Liver (tissue), 3 donors: ENCODE data around the gene SHROOM2.

ENCODE experiments used
- RAD21 ChIP-seq, 2 donors: IDR thresholded peaks; 2 replicates each; pipeline ENCODE4 v1.6.1; 2016; ENCODE audit warnings: antibody characterized with exemption in 2 of 2, mild to moderate bottlenecking in 2 of 2
- TF ChIP-seq, protein P1 (sequence below): fragments of 150-350 bp; IDR thresholded peaks from 2 replicates; pipeline ENCODE4 v1.5.1; 2017; ENCODE audit warnings: improper control_type of control experiment, low read depth, low read length; ENCODE audit not compliant: missing input control
- TF ChIP-seq, protein P2 (sequence below): IDR thresholded peaks from 2 replicates; pipeline ENCODE4 v1.6.1; 2016; ENCODE audit warnings: antibody characterized with exemption, mild to moderate bottlenecking
- donor health status: healthy.
- donor health status: healthy.

GRCh38 chrX:9864011-9864410 lies 77.8 kb downstream of the SHROOM2 start:
- TF ChIP-seq, protein P1, sequence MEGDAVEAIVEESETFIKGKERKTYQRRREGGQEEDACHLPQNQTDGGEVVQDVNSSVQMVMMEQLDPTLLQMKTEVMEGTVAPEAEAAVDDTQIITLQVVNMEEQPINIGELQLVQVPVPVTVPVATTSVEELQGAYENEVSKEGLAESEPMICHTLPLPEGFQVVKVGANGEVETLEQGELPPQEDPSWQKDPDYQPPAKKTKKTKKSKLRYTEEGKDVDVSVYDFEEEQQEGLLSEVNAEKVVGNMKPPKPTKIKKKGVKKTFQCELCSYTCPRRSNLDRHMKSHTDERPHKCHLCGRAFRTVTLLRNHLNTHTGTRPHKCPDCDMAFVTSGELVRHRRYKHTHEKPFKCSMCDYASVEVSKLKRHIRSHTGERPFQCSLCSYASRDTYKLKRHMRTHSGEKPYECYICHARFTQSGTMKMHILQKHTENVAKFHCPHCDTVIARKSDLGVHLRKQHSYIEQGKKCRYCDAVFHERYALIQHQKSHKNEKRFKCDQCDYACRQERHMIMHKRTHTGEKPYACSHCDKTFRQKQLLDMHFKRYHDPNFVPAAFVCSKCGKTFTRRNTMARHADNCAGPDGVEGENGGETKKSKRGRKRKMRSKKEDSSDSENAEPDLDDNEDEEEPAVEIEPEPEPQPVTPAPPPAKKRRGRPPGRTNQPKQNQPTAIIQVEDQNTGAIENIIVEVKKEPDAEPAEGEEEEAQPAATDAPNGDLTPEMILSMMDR = no peak
- no peak for TF ChIP-seq RAD21 (IDR thresholded peaks at IDR 0.05)
- TF ChIP-seq, protein P2, sequence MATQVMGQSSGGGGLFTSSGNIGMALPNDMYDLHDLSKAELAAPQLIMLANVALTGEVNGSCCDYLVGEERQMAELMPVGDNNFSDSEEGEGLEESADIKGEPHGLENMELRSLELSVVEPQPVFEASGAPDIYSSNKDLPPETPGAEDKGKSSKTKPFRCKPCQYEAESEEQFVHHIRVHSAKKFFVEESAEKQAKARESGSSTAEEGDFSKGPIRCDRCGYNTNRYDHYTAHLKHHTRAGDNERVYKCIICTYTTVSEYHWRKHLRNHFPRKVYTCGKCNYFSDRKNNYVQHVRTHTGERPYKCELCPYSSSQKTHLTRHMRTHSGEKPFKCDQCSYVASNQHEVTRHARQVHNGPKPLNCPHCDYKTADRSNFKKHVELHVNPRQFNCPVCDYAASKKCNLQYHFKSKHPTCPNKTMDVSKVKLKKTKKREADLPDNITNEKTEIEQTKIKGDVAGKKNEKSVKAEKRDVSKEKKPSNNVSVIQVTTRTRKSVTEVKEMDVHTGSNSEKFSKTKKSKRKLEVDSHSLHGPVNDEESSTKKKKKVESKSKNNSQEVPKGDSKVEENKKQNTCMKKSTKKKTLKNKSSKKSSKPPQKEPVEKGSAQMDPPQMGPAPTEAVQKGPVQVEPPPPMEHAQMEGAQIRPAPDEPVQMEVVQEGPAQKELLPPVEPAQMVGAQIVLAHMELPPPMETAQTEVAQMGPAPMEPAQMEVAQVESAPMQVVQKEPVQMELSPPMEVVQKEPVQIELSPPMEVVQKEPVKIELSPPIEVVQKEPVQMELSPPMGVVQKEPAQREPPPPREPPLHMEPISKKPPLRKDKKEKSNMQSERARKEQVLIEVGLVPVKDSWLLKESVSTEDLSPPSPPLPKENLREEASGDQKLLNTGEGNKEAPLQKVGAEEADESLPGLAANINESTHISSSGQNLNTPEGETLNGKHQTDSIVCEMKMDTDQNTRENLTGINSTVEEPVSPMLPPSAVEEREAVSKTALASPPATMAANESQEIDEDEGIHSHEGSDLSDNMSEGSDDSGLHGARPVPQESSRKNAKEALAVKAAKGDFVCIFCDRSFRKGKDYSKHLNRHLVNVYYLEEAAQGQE = no peak
